Measurements from ENCODE around the gene LCAT.

LCAT gene

DNA sequence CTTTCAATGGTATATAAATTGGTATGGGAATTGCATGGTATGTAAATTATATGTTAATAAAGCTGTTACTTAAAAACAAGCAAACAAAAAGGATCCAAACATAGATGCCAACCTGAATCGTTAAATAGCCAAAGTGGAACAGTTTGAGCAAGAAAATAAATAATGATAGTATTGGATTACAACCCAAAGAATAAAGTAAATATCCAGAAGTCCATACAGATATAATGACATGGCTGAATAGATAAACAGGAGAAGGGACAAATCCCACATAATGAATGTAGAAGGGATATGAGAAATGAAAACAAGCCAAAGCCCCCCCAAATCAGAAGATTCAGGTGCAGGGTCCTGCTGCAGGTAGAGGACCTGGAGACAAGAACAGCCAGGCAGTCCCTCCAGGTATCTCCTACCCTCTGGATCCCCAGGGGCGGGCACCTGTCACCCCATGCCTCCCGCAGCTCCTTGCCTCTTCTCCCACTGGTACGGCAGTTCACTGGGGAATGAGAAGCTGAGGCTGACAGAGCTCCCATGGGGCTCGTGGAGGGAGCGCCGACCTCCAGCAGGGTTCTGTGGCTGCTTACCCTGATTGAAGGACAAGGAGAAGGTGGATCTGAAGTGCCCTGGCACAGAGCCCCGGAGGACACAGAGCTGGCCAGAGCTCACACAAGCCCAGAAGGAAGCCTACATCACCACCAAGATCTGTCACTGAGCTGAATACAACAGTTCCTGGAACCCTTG is 9.9 kb upstream of the LCAT start:
- Histone ChIP-seq H3K4ac (ENCODE audit: low read depth, low read length) (no peak overlapping the region), H2AK5ac (ENCODE audit: low read length) (no peak overlapping the region), H4K12ac (ENCODE audit: low read depth, low read length) (no peak overlapping the region), H3K18ac (ENCODE audit: low read length) (no peak overlapping the region), H4K91ac (ENCODE audit: low read depth, low read length) (no peak overlapping the region), H3K79me2 (ENCODE audit: control insufficient read depth, insufficient read depth, low read length, poor library complexity) (no peaks in the 10 kb centered on the region), H3K79me1 (ENCODE audit: low read length) (no peaks in the 10 kb centered on the region), H2BK5ac (ENCODE audit: low read depth, low read length, poor library complexity) (no peak overlapping the region), H3K23ac (ENCODE audit: low read length) (no peak overlapping the region), H3K9me3 (ENCODE audit: insufficient read depth, low read depth, low read length) (peaks cover 4% of the 10 kb centered on the region), H2BK12ac (ENCODE audit: low read length) (no peak overlapping the region), H3K27ac (ENCODE audit: low read depth, low read length) (no peak overlapping the region), H2AFZ (ENCODE audit: insufficient read depth, low read length, poor library complexity) (no peak overlapping the region), H3K27me3 (ENCODE audit: insufficient read depth, low read length) (no peaks in the 10 kb centered on the region), H3K36me3 (ENCODE audit: control insufficient read depth in 1 of 2, insufficient read depth in 2 of 2, low read length in 2 of 2) (peaks cover 79 to 81% of the 10 kb centered on the region in 2 experiments), H3K14ac (ENCODE audit: low read length) (no peak overlapping the region), H3K4me2 (ENCODE audit: low read length) (no peak overlapping the region), H3K4me3 (ENCODE audit: low read depth, low read length) (no peak overlapping the region), H3K4me1 (ENCODE audit: control insufficient read depth in 1 of 2, insufficient read depth in 2 of 2, low read length in 2 of 2) (no peaks in the 10 kb centered on the region), H3K9ac (ENCODE audit: low read length) (no peak overlapping the region), H2BK120ac (ENCODE audit: insufficient read depth, low read length, poor library complexity) (no peak overlapping the region), H4K8ac (ENCODE audit: low read depth, low read length) (no peak overlapping the region)
- no peak for DNase-seq
- WGBS (ENCODE audit: extremely low coverage, insufficient coverage, insufficient read length): no CpG with 5 or more reads among the region's 8 CpGs

DNA sequence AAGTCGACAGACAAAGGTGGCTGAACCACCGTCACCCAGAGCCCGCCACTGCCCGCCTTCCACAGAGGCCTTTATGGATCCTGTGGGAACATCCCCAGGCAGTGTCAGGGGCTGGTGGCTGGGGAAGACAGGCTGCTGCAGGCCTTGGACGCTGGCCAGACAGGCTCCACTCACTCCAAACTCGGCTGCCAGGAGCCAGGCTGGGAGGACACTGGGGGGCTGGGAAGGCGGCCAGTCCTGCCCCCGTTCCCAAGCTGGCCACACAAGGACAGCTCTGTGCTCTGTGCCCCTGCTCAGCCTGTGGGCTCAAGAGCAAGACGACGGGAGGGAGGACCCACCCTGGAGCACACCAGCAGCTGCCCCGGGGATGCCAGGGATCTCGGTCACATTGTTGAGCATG is 7.6 kb upstream of the LCAT start:
- Histone ChIP-seq H3K18ac (ENCODE audit: low read length) (no peak overlapping the region), H4K12ac (ENCODE audit: low read depth, low read length) (no peak overlapping the region), H2AK5ac (ENCODE audit: low read length) (no peak overlapping the region), H2BK5ac (ENCODE audit: low read depth, low read length, poor library complexity) (no peak overlapping the region), H3K9me3 (ENCODE audit: insufficient read depth, low read depth, low read length) (peaks cover 5% of the 10 kb centered on the region), H3K79me1 (ENCODE audit: low read length) (no peaks in the 10 kb centered on the region), H3K4me3 (ENCODE audit: low read depth, low read length) (no peak overlapping the region), H3K4me1 (ENCODE audit: control insufficient read depth in 1 of 2, insufficient read depth in 2 of 2, low read length in 2 of 2) (no peaks in the 10 kb centered on the region), H3K4ac (ENCODE audit: low read depth, low read length) (no peak overlapping the region), H3K14ac (ENCODE audit: low read length) (no peak overlapping the region), H3K79me2 (ENCODE audit: control insufficient read depth, insufficient read depth, low read length, poor library complexity) (no peaks in the 10 kb centered on the region), H3K36me3 (ENCODE audit: control insufficient read depth in 1 of 2, insufficient read depth in 2 of 2, low read length in 2 of 2) (peaks cover 87 to 88% of the 10 kb centered on the region in 2 experiments), H3K9ac (ENCODE audit: low read length) (no peak overlapping the region), H4K91ac (ENCODE audit: low read depth, low read length) (no peak overlapping the region), H2AFZ (ENCODE audit: insufficient read depth, low read length, poor library complexity) (no peak overlapping the region), H2BK120ac (ENCODE audit: insufficient read depth, low read length, poor library complexity) (no peak overlapping the region), H2BK12ac (ENCODE audit: low read length) (no peak overlapping the region), H3K4me2 (ENCODE audit: low read length) (no peak overlapping the region), H3K23ac (ENCODE audit: low read length) (no peak overlapping the region), H4K8ac (ENCODE audit: low read depth, low read length) (no peak overlapping the region), H3K27ac (ENCODE audit: low read depth, low read length) (no peak overlapping the region), H3K27me3 (ENCODE audit: insufficient read depth, low read length) (no peaks in the 10 kb centered on the region)
- WGBS (ENCODE audit: extremely low coverage, insufficient coverage, insufficient read length): no CpG with 5 or more reads among the region's 12 CpGs
- no peak for DNase-seq

DNA sequence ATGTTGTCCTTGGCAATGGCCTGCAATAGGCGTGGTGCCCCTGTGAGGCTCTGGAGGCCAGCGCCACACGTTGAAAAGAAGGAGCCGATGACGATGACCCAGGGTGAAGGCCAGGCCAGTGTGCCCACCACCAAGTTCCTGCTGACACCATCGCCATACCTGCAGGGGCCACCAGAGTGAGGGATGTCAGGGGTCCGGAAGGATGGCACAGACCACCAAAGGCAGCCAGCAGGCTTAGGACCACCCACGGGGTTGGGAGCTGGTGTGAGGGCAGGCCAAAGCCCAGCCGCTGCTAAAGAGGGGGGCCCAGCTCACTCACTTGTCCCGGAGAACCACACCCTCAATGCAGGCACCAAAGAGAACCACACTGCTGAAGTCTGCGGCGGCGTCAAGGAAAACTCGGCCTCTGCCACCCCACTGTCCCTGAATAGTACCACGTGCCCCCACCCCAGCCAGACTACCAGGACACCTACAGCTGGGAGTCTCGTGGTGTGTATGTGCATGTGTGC is 6.5 kb upstream of the LCAT start:
- Histone ChIP-seq H2BK5ac (ENCODE audit: low read depth, low read length, poor library complexity) (no peak overlapping the region), H3K4me2 (ENCODE audit: low read length) (no peak overlapping the region), H3K79me1 (ENCODE audit: low read length) (no peaks in the 10 kb centered on the region), H4K12ac (ENCODE audit: low read depth, low read length) (no peak overlapping the region), H3K4me3 (ENCODE audit: low read depth, low read length) (no peak overlapping the region), H3K27me3 (ENCODE audit: insufficient read depth, low read length) (no peaks in the 10 kb centered on the region), H3K18ac (ENCODE audit: low read length) (no peak overlapping the region), H4K91ac (ENCODE audit: low read depth, low read length) (no peak overlapping the region), H3K27ac (ENCODE audit: low read depth, low read length) (no peak overlapping the region), H3K14ac (ENCODE audit: low read length) (no peak overlapping the region), H2BK12ac (ENCODE audit: low read length) (no peak overlapping the region), H2BK120ac (ENCODE audit: insufficient read depth, low read length, poor library complexity) (no peak overlapping the region), H2AFZ (ENCODE audit: insufficient read depth, low read length, poor library complexity) (no peak overlapping the region), H3K23ac (ENCODE audit: low read length) (no peak overlapping the region), H3K4ac (ENCODE audit: low read depth, low read length) (no peak overlapping the region), H2AK5ac (ENCODE audit: low read length) (no peak overlapping the region), H3K79me2 (ENCODE audit: control insufficient read depth, insufficient read depth, low read length, poor library complexity) (no peaks in the 10 kb centered on the region), H3K36me3 (ENCODE audit: control insufficient read depth in 1 of 2, insufficient read depth in 2 of 2, low read length in 2 of 2) (peaks cover 92% of the 10 kb centered on the region in 2 experiments), H4K8ac (ENCODE audit: low read depth, low read length) (no peak overlapping the region), H3K9me3 (ENCODE audit: insufficient read depth, low read depth, low read length) (peaks cover 8% of the 10 kb centered on the region), H3K4me1 (ENCODE audit: control insufficient read depth in 1 of 2, insufficient read depth in 2 of 2, low read length in 2 of 2) (no peaks in the 10 kb centered on the region), H3K9ac (ENCODE audit: low read length) (no peak overlapping the region)
- WGBS (ENCODE audit: extremely low coverage, insufficient coverage, insufficient read length): no CpG with 5 or more reads among the region's 16 CpGs
- no peak for DNase-seq

- WGBS (ENCODE audit: extremely low coverage, insufficient coverage, insufficient read length): no CpG with 5 or more reads among the region's 11 CpGs
- H3K18ac ChIP-seq (ENCODE audit: low read length): no peak overlapping the region
Measured at GRCh38 chr16:67949645-67950044, 5.7 kb upstream of the LCAT start.

More at GRCh38 chr16:67949645-67950044, 5.7 kb upstream of the LCAT start:
- Histone ChIP-seq H2AK5ac (ENCODE audit: low read length) (no peak overlapping the region), H3K9ac (ENCODE audit: low read length) (no peak overlapping the region), H2BK120ac (ENCODE audit: insufficient read depth, low read length, poor library complexity) (no peak overlapping the region), H2BK12ac (ENCODE audit: low read length) (no peak overlapping the region), H3K4me3 (ENCODE audit: low read depth, low read length) (no peak overlapping the region), H4K8ac (ENCODE audit: low read depth, low read length) (no peak overlapping the region), H2BK5ac (ENCODE audit: low read depth, low read length, poor library complexity) (no peak overlapping the region), H3K27me3 (ENCODE audit: insufficient read depth, low read length) (no peaks in the 10 kb centered on the region), H3K4me2 (ENCODE audit: low read length) (no peak overlapping the region), H3K4ac (ENCODE audit: low read depth, low read length) (no peak overlapping the region), H4K91ac (ENCODE audit: low read depth, low read length) (no peak overlapping the region), H3K14ac (ENCODE audit: low read length) (no peak overlapping the region), H3K27ac (ENCODE audit: low read depth, low read length) (no peak overlapping the region), H3K36me3 (ENCODE audit: control insufficient read depth in 1 of 2, insufficient read depth in 2 of 2, low read length in 2 of 2) (peaks cover 92% of the 10 kb centered on the region in 2 experiments), H3K4me1 (ENCODE audit: control insufficient read depth in 1 of 2, insufficient read depth in 2 of 2, low read length in 2 of 2) (no peaks in the 10 kb centered on the region), H3K23ac (ENCODE audit: low read length) (no peak overlapping the region), H3K9me3 (ENCODE audit: insufficient read depth, low read depth, low read length) (peaks cover 6% of the 10 kb centered on the region), H4K12ac (ENCODE audit: low read depth, low read length) (no peak overlapping the region), H3K79me1 (ENCODE audit: low read length) (no peaks in the 10 kb centered on the region), H2AFZ (ENCODE audit: insufficient read depth, low read length, poor library complexity) (no peak overlapping the region), H3K79me2 (ENCODE audit: control insufficient read depth, insufficient read depth, low read length, poor library complexity) (no peaks in the 10 kb centered on the region)
- DNase-seq: no peak
